Measurements from ENCODE around the gene COL24A1.
"Not testable (repeated sequence)": the region's sequence is repeated elsewhere in the genome, so short reads cannot be mapped to it uniquely, and the experiment has no call there.

Gene COL24A1

DNA sequence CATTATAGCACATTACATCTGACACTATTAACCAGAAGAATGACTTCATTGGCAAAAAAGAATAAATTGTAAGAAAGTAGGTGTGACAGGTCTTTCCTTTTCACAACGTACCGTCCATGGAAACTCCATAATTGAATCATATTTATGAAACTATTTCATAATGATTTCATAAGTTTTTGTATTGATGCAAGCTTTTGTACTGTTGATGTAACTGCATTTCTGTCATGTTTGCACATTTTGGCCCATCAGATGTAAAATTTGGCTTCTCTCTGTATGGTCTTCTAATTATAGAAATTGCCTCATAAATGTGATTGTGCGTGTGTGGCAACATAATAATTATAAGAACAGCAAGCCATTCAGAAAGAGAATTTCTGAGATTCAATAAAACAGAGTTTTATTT, 267.7 kb downstream of the COL24A1 start:
- no peak for DNase-seq (ENCODE audit: low spot score)

DNA sequence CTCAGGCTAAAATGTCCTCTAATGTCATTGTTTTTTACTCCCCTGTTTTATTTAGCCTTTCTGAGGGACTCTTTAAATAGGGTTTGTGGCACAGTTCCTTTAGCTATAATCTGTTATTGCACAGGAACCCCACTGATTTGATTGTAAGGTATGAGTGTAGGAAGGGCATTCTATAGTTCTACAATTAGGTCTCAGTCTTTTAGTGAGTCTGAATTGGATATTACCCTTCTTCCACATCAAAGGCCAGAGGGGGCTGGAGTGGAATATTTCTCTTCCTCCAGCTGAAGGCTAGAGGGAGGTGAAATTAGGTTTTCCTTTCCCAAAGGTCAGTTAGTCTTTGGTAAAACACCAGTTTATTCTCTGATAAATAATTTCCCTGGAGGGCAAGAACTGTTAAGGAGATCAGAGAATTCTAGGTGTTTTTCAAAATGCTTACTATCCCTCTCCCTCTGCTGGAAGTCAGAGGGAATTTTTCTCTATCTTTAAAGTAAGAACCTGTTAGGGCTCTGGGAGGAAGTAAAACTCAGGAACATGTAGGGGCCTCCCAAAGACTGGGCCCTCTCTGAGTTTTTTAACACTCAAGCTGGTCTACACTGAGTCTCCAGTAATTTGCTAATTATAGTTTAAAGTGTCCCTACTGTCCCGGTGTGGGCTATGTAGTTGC, 272.1 kb downstream of the COL24A1 start:
- DNase-seq (ENCODE audit: low spot score) = peak; percentile 30

DNA sequence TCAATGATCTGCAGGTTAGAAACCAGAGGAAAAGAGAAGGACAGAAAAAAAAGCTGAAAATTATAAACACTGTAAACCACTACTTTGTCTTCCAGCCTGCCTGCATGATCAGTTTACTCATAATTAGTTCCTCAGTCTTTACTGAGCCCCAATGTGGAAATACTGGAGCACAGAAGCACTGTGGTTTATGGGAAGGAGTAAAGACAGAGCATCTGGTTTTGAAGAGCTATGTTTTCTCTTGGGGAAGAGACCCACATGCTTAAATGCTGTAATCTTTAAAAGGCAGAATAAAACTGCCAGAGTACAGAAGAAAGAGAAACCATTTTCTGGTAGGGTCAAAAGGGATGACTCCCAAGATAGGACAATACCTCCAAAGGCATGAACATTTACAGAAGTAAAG, 289.4 kb downstream of the COL24A1 start:
- DNase-seq (ENCODE audit: low spot score) = no peak

DNA sequence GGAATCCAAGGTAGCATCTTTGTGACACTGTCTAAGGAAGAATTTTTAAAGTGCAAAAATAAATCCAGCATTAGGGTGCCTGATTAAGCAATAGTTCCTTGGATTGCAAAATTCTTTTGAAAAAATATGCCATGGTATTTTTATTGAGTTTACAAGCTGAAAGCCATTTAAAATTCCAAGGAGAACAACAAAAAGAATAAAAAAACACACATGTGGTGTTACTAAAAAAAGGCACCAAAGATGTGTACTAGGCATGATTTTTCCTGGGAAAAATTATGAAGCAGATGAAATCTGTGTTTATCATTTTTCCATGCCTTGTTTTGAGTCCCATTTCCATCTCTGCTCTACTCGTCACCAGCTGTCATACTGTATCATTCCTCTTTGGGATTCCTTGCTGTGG, 291.4 kb downstream of the COL24A1 start:
- no peak for DNase-seq (ENCODE audit: low spot score)

DNA sequence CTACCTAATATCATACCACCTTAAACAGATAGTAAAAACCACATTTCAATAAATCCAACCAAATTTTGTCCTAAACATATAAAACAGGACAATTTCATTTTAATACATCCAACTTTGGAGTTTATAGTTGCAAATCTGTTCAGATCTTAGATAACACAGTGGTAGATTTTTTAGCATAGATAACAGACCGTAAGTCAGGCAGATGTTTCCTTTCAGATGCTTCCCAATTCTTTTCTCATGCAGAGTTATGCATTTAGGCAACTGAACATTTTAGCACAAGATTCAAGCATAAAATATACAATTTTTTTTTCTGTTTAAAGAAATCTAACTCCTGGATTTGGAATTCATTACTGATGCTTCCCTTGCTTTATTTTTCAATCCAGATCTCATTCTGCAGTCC, 291.8 kb downstream of the COL24A1 start:
- no peak for DNase-seq (ENCODE audit: low spot score)

DNA sequence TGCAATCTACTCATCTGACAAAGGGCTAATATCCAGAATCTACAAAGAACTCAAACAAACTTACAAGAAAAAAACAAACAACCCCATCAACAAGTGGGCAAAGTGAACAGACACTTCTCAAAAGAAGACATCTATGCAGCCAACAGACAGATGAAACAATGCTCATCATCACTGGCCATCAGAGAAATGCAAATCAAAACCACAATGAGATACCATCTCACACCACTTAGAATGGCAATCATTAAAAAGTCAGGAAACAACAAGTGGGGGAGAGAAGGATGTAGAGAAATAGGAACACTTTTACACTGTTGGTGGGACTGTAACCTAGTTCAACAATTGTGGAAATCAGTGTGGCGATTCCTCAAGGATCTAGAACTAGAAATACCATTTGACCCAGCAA, 292.9 kb downstream of the COL24A1 start:
- not testable (repeated sequence) for DNase-seq (ENCODE audit: low spot score)

DNA sequence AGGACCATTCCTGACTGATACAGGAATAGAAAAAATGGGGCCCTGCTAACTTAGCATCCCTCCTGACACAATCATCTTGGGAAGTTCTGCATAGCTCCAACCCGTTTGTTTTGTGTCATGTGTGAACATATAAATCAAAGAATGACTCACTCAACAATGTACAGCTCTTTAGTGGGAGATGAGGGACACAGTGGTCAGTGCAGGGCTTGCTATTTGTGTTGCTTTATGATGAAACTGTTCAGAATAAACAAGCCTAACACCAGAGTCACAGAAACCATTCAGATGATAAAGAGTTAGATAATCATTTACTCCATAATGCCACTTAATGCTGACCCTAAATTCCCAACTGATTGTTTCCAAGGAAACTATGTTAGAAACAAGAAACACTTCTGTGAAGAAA, 294.1 kb downstream of the COL24A1 start:
- DNase-seq (ENCODE audit: low spot score) = no peak

DNA sequence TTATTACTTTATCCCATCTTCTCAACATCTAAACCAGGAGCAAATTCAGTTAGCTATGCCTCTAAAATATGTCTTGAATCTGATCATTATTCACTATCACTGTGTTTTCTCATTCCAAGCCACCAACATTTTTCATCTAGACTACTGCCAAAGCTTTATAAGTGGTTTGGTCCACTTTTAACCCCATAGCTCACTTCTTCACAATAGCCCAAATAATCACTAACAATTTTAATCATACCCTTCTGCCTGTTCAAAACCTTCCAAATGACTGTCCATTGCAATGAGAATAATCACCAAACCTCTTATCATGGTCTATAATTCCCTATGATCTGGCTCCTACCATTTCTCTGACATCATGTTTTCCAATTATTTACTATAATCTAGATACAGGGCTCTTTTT, 298.6 kb downstream of the COL24A1 start:
- no peak for DNase-seq (ENCODE audit: low spot score)

DNA sequence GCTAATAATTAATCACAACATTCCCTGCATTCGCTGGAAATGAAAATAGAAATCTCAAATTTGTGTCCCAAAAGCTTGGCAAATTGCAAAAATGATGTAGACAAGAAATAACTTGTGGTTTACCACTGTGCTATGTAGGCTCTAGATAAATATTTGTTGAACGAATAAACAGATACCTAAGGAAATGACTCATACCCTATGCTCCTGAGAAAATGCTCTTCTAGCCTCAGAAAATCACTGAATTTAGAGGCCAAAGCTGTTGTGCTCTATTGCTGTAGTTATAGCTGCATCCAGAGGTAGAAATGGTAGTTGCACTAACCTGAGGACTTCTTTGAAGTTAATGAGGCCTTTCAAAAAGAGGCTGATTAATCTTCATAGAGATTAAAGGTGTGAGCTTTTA, 306.3 kb downstream of the COL24A1 start:
- DNase-seq (ENCODE audit: low spot score) = no peak

DNA sequence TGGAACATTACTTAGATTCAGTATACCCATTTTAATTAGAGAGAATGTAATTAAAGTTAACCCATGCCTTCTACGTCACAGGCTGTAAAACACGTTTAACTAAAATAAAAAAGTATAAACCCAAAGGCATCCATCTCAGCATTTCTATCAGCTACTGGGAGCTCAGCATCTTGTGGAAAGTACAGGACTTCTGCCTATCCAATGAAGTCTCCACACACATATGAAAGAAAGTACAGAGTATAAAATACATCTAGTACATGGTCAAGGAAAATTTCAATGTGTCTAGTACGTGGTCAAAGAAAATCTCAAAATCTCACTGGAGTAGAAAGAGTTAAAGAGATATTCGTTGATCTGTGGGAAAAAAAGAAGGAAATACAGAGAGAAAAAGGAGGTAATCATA, 306.9 kb downstream of the COL24A1 start:
- DNase-seq (ENCODE audit: low spot score) = no peak

DNA sequence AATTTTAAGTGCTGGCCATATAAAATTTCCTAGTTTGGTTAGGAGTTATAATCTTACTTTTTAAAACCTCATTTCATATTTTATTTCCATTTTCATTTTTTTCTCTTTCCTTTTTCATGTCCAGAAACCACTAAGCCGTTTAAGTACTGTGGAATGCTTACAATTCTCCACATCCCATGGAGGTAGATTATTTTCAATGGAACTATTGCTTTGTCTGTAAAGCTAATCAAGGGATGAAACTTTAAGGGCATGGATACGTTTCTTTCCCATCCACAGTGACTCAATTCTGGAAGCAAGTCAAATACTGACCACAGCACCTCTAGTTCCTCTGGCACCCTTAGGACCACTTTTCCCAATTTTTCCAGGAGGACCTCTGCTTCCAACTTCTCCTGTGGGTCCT, 309.2 kb downstream of the COL24A1 start:
- no peak for DNase-seq (ENCODE audit: low spot score)

DNA sequence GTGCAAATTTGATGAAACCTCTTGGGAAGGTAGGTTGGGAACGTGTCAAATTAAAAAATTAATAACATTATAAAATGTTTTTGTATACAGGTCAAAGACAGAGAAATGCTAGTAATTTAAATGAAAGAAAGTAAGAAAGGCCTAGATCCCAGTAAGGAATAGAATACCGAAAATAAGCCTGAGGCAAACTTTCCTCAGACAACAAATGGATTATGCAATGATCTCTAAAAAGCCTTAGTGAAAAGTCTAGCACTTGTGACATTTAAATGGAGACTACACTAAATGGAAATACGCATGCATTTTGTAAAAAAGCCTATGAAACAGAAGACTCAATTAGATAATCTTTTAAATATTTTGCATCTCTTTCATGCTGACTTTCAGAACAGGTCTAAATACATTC, 309.9 kb downstream of the COL24A1 start:
- no peak for DNase-seq (ENCODE audit: low spot score)

DNA sequence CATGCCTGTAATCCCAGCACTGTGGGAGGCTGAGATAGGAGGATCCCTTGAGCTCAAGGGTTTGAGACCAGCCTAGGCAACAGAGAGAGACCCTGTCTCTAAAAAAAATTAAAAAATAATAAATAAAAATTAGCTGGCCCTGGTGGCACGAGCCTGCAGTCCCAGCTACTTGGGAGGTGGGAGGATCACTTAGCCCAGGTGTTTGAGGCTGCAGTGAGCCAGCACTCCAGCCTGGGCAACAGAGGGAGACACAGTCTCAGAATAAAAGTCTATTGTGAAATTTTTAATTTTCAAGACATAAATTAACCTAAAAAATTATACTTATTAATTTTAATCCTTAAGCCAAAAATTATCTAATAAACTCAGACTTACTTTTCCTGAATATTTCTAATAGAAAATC, 317.1 kb downstream of the COL24A1 start:
- DNase-seq (ENCODE audit: low spot score) = no peak

DNA sequence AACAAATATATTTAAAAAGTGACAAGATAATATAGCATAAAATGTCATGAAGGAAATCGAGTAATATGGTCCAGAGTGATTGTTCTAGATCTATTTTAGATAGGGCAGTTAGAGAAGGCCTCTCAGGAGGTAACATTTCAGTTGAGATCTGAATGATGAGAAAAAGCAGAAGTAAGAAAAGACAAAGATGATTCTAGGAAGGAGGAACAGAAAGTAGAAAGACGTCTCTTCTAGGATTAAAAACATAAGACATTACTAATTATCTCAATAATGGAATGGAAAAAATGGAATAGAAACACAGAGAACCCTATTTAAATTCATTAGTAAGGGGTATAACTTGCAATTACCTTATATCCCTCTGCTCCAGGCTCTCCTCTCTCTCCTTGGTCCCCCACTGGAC, 318.3 kb downstream of the COL24A1 start:
- DNase-seq (ENCODE audit: low spot score) = no peak

DNA sequence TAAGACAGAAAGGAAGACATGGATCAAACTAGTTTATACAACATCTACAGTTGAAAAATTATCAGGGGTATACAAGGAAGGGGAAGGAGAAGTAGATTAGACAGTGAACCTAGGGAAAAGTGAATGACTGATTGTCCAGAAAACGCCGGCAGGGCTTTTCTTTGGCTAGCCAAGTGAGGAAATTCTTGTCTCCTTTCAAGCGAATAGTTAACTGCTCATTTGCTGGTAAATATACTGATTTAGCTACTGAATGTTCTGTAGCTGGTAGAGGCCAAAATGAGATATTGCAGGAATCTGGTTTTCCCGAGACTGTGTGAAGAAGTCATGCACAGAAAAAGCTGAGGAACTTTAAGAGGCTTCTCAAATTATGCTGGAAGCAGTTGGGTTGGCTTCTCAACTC, 319.8 kb downstream of the COL24A1 start:
- DNase-seq (ENCODE audit: low spot score) = no peak

DNA sequence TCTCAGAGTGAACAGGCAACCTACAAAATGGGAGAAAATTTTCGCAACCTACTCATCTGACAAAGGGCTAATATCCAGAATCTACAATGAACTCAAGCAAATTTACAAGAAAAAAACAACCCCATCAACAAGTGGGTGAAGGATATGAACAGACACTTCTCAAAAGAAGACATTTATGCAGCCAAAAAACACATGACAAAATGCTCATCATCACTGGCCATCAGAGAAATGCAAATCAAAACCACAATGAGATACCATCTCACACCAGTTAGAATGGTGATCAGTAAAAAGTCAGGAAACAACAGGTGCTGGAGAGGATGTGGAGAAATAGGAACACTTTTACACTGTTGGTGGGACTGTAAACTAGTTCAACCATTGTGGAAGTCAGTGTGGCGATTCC, 323.4 kb downstream of the COL24A1 start:
- DNase-seq (ENCODE audit: low spot score) = not testable (repeated sequence)

DNA sequence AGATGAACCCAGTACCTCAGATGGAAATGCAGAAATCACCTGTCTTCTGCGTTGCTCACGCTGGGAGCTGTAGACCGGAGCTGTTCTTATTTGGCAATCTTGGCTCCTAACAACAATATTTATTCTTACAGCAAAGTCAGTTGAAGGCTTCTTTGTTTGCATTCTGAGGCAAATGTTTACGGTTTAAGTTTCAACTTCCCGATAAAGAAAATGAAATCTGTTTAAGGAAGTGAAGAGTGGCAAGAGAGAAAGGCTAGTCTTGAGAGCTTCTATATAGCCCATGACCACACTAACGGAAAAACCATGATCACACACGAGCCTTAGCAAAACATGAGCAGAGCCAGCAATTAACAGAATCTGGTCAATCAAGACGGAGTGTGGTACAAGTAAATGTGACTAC, 325.7 kb downstream of the COL24A1 start:
- no peak for DNase-seq (ENCODE audit: low spot score)

DNA sequence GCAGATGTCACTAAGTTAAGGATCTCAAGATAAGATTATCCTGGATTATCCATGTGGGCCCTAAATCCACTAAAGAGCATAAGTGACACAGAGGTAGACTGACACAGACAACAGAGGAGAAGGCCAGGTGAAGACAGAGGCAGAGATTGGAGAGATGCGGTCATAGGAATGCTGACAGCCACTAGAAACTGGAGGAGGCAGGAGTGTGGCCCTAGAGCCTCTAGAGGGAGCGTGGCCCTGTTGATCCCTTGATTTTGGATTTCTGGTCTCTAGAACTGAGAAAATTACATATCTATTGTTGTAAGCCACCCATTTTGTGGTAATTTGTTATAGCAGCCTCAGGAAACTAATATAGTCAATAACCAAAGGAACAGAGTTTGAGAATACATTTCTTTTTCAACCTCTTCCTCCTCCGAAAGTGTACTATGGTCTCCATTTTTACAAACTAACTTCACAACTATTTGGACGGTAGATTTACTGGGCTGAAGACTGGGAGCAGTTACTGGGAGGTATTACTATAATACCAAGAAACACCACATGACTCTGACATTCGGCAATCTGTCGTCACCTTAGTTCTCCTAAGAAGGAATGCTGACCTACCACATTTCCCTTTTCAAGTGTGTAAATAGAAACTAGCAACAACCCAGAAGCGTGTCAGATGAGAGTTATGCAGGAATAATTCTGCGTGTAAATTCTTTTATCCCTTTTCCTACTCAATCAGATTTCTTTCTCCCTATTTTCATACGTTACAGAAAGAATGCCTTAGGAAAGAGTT, 332.3 kb downstream of the COL24A1 start:
- peak; percentile 8 for DNase-seq (ENCODE audit: low spot score)

DNA sequence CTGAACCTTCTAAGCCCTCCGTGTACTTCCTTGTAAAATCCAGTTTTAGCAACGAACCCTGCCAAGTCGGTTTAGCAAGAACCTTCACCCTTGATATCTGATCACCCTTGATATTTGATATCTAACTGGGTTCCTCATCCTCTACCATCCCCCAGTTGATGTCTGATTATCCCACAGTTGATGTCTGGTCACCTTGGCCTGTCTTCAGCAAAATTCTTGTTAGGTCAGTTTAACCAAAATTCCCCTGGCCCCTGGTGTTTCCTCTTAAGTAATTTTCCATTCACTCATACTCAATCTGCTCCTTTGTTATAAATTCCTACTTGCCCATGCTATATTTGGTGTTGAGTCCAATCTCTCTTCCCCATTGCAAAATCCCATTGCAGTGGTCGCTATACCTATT, 333.9 kb downstream of the COL24A1 start:
- DNase-seq (ENCODE audit: low spot score) = no peak

DNA sequence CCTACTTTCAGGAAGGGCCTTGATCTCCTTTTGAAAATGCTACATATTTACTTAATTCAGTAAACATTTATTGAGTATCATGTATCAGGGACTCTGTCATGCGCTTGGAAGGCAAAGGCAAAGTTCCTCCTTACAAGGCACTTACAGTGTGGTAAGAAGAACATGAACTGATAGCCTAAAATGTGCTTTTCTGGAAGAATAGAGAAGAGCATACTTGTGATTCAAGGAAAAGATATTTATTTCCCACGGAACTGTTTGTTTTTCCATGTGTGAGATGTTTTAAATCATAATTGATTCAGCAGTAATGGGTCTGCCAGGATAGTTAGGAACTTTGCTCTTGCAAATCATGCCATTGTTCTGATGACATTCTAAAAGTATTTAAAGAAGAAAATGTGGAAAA, 338.2 kb downstream of the COL24A1 start:
- DNase-seq (ENCODE audit: low spot score) = no peak

DNA sequence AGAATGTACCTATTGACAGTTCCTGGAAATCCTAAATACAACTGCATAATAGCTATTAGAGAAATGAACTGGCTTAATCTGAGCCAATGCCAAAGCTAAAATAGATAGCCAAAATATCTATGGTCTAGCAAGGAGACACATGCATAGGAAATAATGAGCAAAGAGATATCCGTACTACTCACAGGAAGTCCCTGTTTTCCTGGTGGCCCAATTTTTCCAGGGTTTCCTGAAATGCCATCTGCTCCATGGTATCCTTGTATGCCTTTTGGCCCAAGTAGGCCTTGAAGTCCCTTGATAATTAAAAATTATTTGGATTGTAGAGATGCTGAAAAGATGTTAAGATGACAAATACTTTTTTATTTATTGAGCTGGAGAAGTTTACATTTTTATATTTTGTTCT, 340.0 kb downstream of the COL24A1 start:
- no peak for DNase-seq (ENCODE audit: low spot score)

DNA sequence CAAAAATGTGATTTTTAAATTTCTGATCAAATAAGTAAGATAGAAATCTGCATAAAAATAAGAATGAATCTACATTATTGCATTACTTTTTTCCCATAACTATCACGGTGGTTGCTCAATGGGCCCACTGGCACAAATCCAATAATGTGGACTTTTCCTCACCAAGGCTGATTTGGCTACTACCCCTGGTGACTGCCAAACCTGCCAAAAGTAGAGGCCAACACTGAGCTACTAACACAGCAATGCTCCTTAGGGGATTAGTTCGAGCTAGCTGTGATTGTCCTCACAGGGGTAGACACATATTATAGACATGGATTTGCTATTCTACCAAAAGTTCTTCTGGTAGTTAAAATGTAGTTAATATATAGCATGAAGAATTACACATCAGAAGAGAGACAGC, 340.7 kb downstream of the COL24A1 start:
- no peak for DNase-seq (ENCODE audit: low spot score)

DNA sequence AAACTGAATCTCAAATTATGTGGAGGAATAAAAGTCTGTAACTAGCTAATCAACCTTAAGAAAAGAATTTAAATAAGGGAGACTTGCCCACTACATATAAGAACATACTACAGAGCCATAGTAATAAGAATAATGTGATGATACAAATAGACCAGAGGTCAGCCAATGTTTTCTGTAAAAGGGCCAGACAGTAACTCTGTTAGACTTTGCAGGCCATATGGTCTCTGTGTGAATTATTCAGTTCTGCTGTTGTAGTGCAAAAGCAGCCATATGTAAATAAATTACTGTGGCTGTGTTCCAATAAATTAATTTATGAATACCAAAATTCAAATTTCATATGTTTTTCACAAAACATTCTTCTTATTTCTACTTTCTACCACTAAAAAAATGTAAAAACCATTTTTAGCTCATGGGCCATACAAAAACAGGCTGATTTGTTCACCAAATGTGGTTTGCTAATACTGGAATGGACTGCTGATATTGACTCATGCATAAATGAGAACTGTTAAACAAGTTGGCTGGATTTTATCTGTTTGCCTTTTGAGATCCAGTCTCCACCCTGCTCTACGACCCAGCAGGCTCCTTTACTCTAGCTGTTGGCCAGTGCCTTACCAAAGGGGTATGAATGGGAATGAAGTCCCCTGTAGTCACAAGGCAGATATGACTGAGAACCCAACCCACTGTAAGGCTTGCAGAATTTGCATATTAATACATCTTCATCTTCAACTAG, 350.2 kb downstream of the COL24A1 start:
- no peak for DNase-seq (ENCODE audit: low spot score)
